Nephron progenitor cell (in vitro differentiated cells): ENCODE results near the gene ATP9A.
"Not testable (repeated sequence)": the region's sequence is repeated elsewhere in the genome, so short reads cannot be mapped to it uniquely, and the experiment has no call there.

ENCODE experiments used
- DNase-seq: peaks from one replicate; pipeline ENCODE4 v3.0.0; 2021
- H3K27ac Mint-ChIP-seq: 2 replicates; pipeline ENCODE4 v1.8.0; 2021; ENCODE audit warnings: mild to moderate bottlenecking, moderate library complexity, mixed read lengths
- H3K27me3 Mint-ChIP-seq: 2 replicates; pipeline ENCODE4 v1.8.0; 2021; ENCODE audit warnings: mild to moderate bottlenecking, low read depth, mixed read lengths; ENCODE audit not compliant: poor library complexity
- H3K36me3 Mint-ChIP-seq: 2 replicates; pipeline ENCODE4 v1.8.0; 2021; ENCODE audit warnings: low read depth, mixed read lengths
- H3K4me1 Mint-ChIP-seq: 2 replicates; pipeline ENCODE4 v1.8.0; 2021; ENCODE audit warnings: mixed read lengths
- H3K4me3 Mint-ChIP-seq: 2 replicates; pipeline ENCODE4 v1.8.0; 2021; ENCODE audit warnings: mild to moderate bottlenecking, moderate library complexity, mixed read lengths
- H3K9me3 Mint-ChIP-seq: 2 replicates; pipeline ENCODE4 v1.8.0; 2021; ENCODE audit warnings: mild to moderate bottlenecking, moderate library complexity, mixed read lengths
- CTCF ChIP-seq: fragments of 200-600 bp; sonication (generic); IDR thresholded peaks from 2 replicates; pipeline ENCODE4 v1.5.0; 2021; ENCODE audit warnings: antibody characterized with exemption

The ATP9A gene

GRCh38 chr20:51767867-51768758 lies at the start of gene ATP9A:
TSS of gene ATP9A (minus strand) at chr20:51768390. CDS start at chr20:51768369, 21 bp downstream.
- Mint-ChIP-seq H3K9me3 (peaks cover 5% of the 10 kb centered on the region), H3K27me3 (peaks cover 4% of the 10 kb centered on the region), H3K36me3 (peaks cover 13% of the 10 kb centered on the region), H3K4me3 (peak within 1 kb of the TSS; percentile 91), H3K27ac (peak within 1 kb of the TSS; percentile 32), H3K4me1 (peaks cover 17% of the 10 kb centered on the region)
- no peak for TF ChIP-seq CTCF
- DNase-seq: peak; percentile 61

GRCh38 chr20:51816856-51817255 lies 48.7 kb upstream of the ATP9A start:
- not testable (repeated sequence) for H3K4me3 Mint-ChIP-seq, H3K27ac Mint-ChIP-seq, H3K36me3 Mint-ChIP-seq, DNase-seq, H3K27me3 Mint-ChIP-seq, H3K9me3 Mint-ChIP-seq
- H3K4me1 Mint-ChIP-seq: peaks cover 35% of the 10 kb centered on the region

- no peaks in the 10 kb centered on the region for H3K9me3 Mint-ChIP-seq
- no peak overlapping the region for H3K4me3 Mint-ChIP-seq
- peak overlapping the region; percentile 11 for H3K27ac Mint-ChIP-seq
- H3K4me1 Mint-ChIP-seq: peaks cover 44% of the 10 kb centered on the region
- no peak for TF ChIP-seq CTCF
- no peaks in the 10 kb centered on the region for H3K36me3 Mint-ChIP-seq
- DNase-seq: no peak
- H3K27me3 Mint-ChIP-seq: peaks cover 3% of the 10 kb centered on the region
These were observed 47.3 kb upstream of the ATP9A start for GRCh38 chr20:51815383-51816076.

GRCh38 chr20:51812861-51813260 lies 44.7 kb upstream of the ATP9A start:
- Mint-ChIP-seq H3K27ac (no peak overlapping the region), H3K4me1 (peaks cover 54% of the 10 kb centered on the region), H3K36me3 (no peaks in the 10 kb centered on the region), H3K27me3 (no peaks in the 10 kb centered on the region), H3K9me3 (no peaks in the 10 kb centered on the region), H3K4me3 (no peak overlapping the region)
- DNase-seq: no peak
- no peak for TF ChIP-seq CTCF

GRCh38 chr20:51811514-51812128 lies 43.4 kb upstream of the ATP9A start:
- no peak overlapping the region for H3K4me3 Mint-ChIP-seq

More at GRCh38 chr20:51811514-51812128, 43.4 kb upstream of the ATP9A start:
- TF ChIP-seq CTCF: no peak
- H3K36me3 Mint-ChIP-seq: no peaks in the 10 kb centered on the region
- H3K4me1 Mint-ChIP-seq: peaks cover 60% of the 10 kb centered on the region
- H3K27ac Mint-ChIP-seq: peak overlapping the region; percentile 68
- no peaks in the 10 kb centered on the region for H3K27me3 Mint-ChIP-seq
- DNase-seq: no peak
- no peaks in the 10 kb centered on the region for H3K9me3 Mint-ChIP-seq
